Measurements from ENCODE around the gene CDC42EP4.
"Not testable (repeated sequence)": the region's sequence is repeated elsewhere in the genome, so short reads cannot be mapped to it uniquely, and the experiment has no call there.

DNA sequence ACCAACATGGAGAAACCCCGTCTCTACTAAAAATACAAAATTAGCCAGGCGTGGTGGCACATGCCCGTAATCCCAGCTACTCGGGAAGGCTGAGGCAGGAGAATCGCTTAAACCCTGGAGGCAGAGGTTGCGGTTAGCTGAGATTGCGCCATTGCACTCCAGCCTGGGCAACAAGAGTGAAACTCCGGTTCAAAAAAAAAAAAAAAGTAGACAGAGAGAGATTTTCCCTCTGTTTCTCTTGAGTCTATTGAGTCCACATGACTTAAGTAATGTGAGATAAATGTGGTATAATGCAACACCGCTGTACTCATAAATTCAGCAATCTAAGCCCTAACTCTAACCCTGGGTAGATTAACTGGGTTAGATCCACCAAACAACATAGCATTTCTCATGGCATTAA is 21.6 kb upstream of the CDC42EP4 start:
- TF ChIP-seq, protein P1, sequence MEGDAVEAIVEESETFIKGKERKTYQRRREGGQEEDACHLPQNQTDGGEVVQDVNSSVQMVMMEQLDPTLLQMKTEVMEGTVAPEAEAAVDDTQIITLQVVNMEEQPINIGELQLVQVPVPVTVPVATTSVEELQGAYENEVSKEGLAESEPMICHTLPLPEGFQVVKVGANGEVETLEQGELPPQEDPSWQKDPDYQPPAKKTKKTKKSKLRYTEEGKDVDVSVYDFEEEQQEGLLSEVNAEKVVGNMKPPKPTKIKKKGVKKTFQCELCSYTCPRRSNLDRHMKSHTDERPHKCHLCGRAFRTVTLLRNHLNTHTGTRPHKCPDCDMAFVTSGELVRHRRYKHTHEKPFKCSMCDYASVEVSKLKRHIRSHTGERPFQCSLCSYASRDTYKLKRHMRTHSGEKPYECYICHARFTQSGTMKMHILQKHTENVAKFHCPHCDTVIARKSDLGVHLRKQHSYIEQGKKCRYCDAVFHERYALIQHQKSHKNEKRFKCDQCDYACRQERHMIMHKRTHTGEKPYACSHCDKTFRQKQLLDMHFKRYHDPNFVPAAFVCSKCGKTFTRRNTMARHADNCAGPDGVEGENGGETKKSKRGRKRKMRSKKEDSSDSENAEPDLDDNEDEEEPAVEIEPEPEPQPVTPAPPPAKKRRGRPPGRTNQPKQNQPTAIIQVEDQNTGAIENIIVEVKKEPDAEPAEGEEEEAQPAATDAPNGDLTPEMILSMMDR (IDR thresholded peaks at IDR 0.05 in 8 of 11, conservative IDR thresholded peaks at IDR 0.05 in 3 of 11), result not testable (repeated sequence)
- TF ChIP-seq POLR2A (IDR thresholded peaks at IDR 0.05), result not testable (repeated sequence)
